ENCODE results near the gene GRK1.
A peak's percentile ranks its signal among the peaks of the same experiment; 100 is the strongest.
"Not testable (repeated sequence)": the region's sequence is repeated elsewhere in the genome, so short reads cannot be mapped to it uniquely, and the experiment has no call there.

Gene GRK1

GRCh38 chr13:113665597-113666328 is 1.3 kb upstream of the GRK1 start:
- no peak for DNase-seq (ENCODE audit: low spot score)

- DNase-seq (ENCODE audit: low spot score) = no peak
These were observed 719 bp upstream of the GRK1 start for GRCh38 chr13:113666329-113666670.

GRCh38 chr13:113667771-113668490 is 912 bp downstream of the GRK1 start:
- no peak for DNase-seq (ENCODE audit: low spot score)

GRCh38 chr13:113668491-113668971 is 1.5 kb downstream of the GRK1 start:
- DNase-seq (ENCODE audit: low spot score) = no peak

GRCh38 chr13:113669231-113669754 is 2.3 kb downstream of the GRK1 start:
- DNase-seq (ENCODE audit: low spot score) = no peak

- no peak for DNase-seq (ENCODE audit: low spot score)
These were observed 2.8 kb downstream of the GRK1 start for GRCh38 chr13:113669755-113670341.

- no peak for DNase-seq (ENCODE audit: low spot score)
These were observed 3.5 kb downstream of the GRK1 start for GRCh38 chr13:113670541-113670940.

GRCh38 chr13:113671066-113672001 is 4.3 kb downstream of the GRK1 start:
- DNase-seq (ENCODE audit: low spot score) = no peak

- DNase-seq (ENCODE audit: low spot score) = no peak
These were observed 5.1 kb downstream of the GRK1 start for GRCh38 chr13:113672002-113672651.

- DNase-seq (ENCODE audit: low spot score) = no peak
These were observed 55.9 kb downstream of the GRK1 start for GRCh38 chr13:113722921-113723320.

GRCh38 chr13:113723410-113724015 is 56.5 kb downstream of the GRK1 start:
- no peak for DNase-seq (ENCODE audit: low spot score)

- no peak for DNase-seq (ENCODE audit: low spot score)
These were observed 57.2 kb downstream of the GRK1 start for GRCh38 chr13:113724016-113724758.

- DNase-seq (ENCODE audit: low spot score) = peak; percentile 86
These were observed 57.8 kb downstream of the GRK1 start for GRCh38 chr13:113724780-113725315.

- DNase-seq (ENCODE audit: low spot score) = not testable (repeated sequence)
These were observed 58.5 kb downstream of the GRK1 start for GRCh38 chr13:113725329-113726105.

- DNase-seq (ENCODE audit: low spot score) = not testable (repeated sequence)
These were observed 59.2 kb downstream of the GRK1 start for GRCh38 chr13:113726106-113726821.

- no peak for DNase-seq (ENCODE audit: low spot score)
These were observed 60.0 kb downstream of the GRK1 start for GRCh38 chr13:113726961-113727411.

- no peak for DNase-seq (ENCODE audit: low spot score)
These were observed 61.6 kb downstream of the GRK1 start for GRCh38 chr13:113728571-113729054.
